ENCODE results near the gene GPD1L.
"Not testable (repeated sequence)": the region's sequence is repeated elsewhere in the genome, so short reads cannot be mapped to it uniquely, and the experiment has no call there.

GPD1L gene

GRCh38 chr3:32106929-32107362 lies 526 bp downstream of the GPD1L start:
- no peak for DNase-seq

- DNase-seq: not testable (repeated sequence)
These were observed 1.8 kb downstream of the GPD1L start for GRCh38 chr3:32108224-32108623.

GRCh38 chr3:32109256-32109655 lies 2.8 kb downstream of the GPD1L start:
- DNase-seq: no peak

- DNase-seq: no peak
These were observed 3.9 kb downstream of the GPD1L start for GRCh38 chr3:32110233-32110760.

- DNase-seq: no peak
These were observed 5.1 kb downstream of the GPD1L start for GRCh38 chr3:32111560-32111959.

GRCh38 chr3:32113566-32113965 lies 7.1 kb downstream of the GPD1L start:
- no peak for DNase-seq

GRCh38 chr3:32113981-32114545 lies 7.6 kb downstream of the GPD1L start:
- no peak for DNase-seq

GRCh38 chr3:32114546-32115386 lies 8.3 kb downstream of the GPD1L start:
- not testable (repeated sequence) for DNase-seq

GRCh38 chr3:32117320-32117719 lies 10.9 kb downstream of the GPD1L start:
- DNase-seq: no peak

GRCh38 chr3:32118215-32118614 lies 11.8 kb downstream of the GPD1L start:
- DNase-seq: no peak

GRCh38 chr3:32120471-32120870 lies 14.1 kb downstream of the GPD1L start:
- no peak for DNase-seq

GRCh38 chr3:32121137-32121536 lies 14.7 kb downstream of the GPD1L start:
- DNase-seq: no peak

GRCh38 chr3:32123620-32124019 lies 17.2 kb downstream of the GPD1L start:
- no peak for DNase-seq

- DNase-seq: no peak
These were observed 18.6 kb downstream of the GPD1L start for GRCh38 chr3:32125012-32125411.

- no peak for DNase-seq
These were observed 20.0 kb downstream of the GPD1L start for GRCh38 chr3:32126305-32127015.

GRCh38 chr3:32127219-32127826 lies 20.9 kb downstream of the GPD1L start:
- no peak for DNase-seq

- no peak for DNase-seq
These were observed 22.5 kb downstream of the GPD1L start for GRCh38 chr3:32128936-32129335.

GRCh38 chr3:32129832-32130231 lies 23.4 kb downstream of the GPD1L start:
- no peak for DNase-seq

- DNase-seq: no peak
These were observed 25.7 kb downstream of the GPD1L start for GRCh38 chr3:32132121-32132520.

GRCh38 chr3:32132706-32133105 lies 26.3 kb downstream of the GPD1L start:
- DNase-seq: no peak

GRCh38 chr3:32136703-32137102 lies 30.3 kb downstream of the GPD1L start:
- DNase-seq: no peak

- DNase-seq: no peak
These were observed 31.4 kb downstream of the GPD1L start for GRCh38 chr3:32137870-32138269.

GRCh38 chr3:32138545-32139104 lies 32.2 kb downstream of the GPD1L start:
- no peak for DNase-seq
